Liver (tissue), 3 donors: Measurements from ENCODE around the gene PIP5KL1.

Experiments
- CTCF ChIP-seq: fragments of 150-350 bp; IDR thresholded peaks from 2 replicates; pipeline ENCODE4 v1.5.1; 2017; ENCODE audit warnings: improper control_type of control experiment, low read depth, low read length; ENCODE audit not compliant: missing input control
- HNF4A ChIP-seq, 2 donors: conservative IDR thresholded peaks; 2 replicates each; pipeline ENCODE4 v1.6.1; 2016; ENCODE audit warnings: antibody characterized with exemption in 2 of 2, mild to moderate bottlenecking in 2 of 2
- JUND ChIP-seq, 2 donors: IDR thresholded peaks; 2 replicates each; pipeline ENCODE4 v1.6.1; 2016; ENCODE audit warnings: antibody characterized with exemption in 2 of 2
- REST ChIP-seq: IDR thresholded peaks from 2 replicates; pipeline ENCODE4 v1.6.1; 2016; ENCODE audit warnings: antibody characterized with exemption, mild to moderate bottlenecking
- donor health status: healthy.
- donor health status: healthy.

GRCh38 chr9:127895811-127896210, 34.8 kb downstream of the PIP5KL1 start:
- TF ChIP-seq CTCF, result no peak
- TF ChIP-seq JUND (IDR thresholded peaks at IDR 0.05), result no peak
- TF ChIP-seq REST, result no peak
- no peak for TF ChIP-seq HNF4A (conservative IDR thresholded peaks at IDR 0.05)
